Tibial nerve (tissue), 3 donors: ENCODE results near the gene ELP4.

Experiments used
- POLR2A ChIP-seq, 2 donors: fragments of 450-650 bp; IDR thresholded peaks; one replicate each; pipeline ENCODE4 v1.6.1; 2017; ENCODE audit warnings: antibody characterized with exemption in 2 of 2, mild to moderate bottlenecking in 2 of 2, moderate library complexity in 2 of 2
- TF ChIP-seq, protein P1 (sequence below), 5 experiments: fragments of 200-600 bp in 3 of 5; fragments of 450-650 bp in 2 of 5; sonication (generic) in 3 of 5; IDR thresholded peaks; one replicate each; pipeline ENCODE4 v1.5.1; 2016 to 2019; ENCODE audit warnings: antibody characterized with exemption in 5 of 5, mild to moderate bottlenecking in 3 of 5, moderate library complexity in 2 of 5

DNA sequence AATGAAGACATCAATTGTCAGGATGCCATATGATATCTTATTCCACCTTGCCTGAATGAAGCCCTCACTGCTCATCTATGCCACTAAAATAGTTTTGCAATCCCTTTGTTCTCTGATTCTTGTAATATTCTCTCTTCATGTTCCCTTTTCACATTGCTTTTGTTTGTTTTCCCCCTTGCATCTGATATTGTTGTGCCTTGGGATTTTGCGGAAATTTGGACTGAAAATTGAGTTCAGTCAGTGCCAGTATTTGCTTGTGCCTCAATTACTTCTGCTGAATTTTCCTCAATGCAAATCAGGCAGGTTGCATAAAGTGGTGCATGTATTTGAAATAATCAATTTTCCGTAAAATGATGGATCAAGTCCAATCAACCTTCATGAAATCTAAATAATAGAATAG lies 203.3 kb downstream of the ELP4 start:
- TF ChIP-seq, protein P1, sequence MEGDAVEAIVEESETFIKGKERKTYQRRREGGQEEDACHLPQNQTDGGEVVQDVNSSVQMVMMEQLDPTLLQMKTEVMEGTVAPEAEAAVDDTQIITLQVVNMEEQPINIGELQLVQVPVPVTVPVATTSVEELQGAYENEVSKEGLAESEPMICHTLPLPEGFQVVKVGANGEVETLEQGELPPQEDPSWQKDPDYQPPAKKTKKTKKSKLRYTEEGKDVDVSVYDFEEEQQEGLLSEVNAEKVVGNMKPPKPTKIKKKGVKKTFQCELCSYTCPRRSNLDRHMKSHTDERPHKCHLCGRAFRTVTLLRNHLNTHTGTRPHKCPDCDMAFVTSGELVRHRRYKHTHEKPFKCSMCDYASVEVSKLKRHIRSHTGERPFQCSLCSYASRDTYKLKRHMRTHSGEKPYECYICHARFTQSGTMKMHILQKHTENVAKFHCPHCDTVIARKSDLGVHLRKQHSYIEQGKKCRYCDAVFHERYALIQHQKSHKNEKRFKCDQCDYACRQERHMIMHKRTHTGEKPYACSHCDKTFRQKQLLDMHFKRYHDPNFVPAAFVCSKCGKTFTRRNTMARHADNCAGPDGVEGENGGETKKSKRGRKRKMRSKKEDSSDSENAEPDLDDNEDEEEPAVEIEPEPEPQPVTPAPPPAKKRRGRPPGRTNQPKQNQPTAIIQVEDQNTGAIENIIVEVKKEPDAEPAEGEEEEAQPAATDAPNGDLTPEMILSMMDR (IDR thresholded peaks at IDR 0.05): no peak
- no peak for TF ChIP-seq POLR2A (IDR thresholded peaks at IDR 0.05)
